HepG2 (cell line): ENCODE data around the gene PAPSS1. TPM values are rescaled to one million over a fixed set of nuclear protein-coding genes. Genes with fewer than 3 reads are reported as not detected.
"Not testable (repeated sequence)": the region's sequence is repeated elsewhere in the genome, so short reads cannot be mapped to it uniquely, and the experiment has no call there.

Experiments used
- ATAC-seq: fragments of 200-7000 bp; cut with Tn5 transposase; 3 replicates; pipeline ENCODE4 v1.9.1; 2020; ENCODE audit warnings: mild to moderate bottlenecking, moderate library complexity
- BruUV-seq: library from RNA; stranded (reverse); fragments of 400-500 nt; replicated peaks from 2 replicates; lab custom pipeline; 2021; lab: Mats Ljungman, UMichigan
- CTCF ChIA-PET: fragments of 300-600 bp; formaldehyde crosslinking; extraction: SDS; loops from one replicate; lab custom pipeline; 2021; ENCODE audit warnings: low total read pairs, inconsistent platforms, low intra/inter-chr PET ratio; lab: Yijun Ruan, JAX
- POLR2A ChIA-PET: fragments of 350-600 bp; sonication (Branson Sonifier 250); formaldehyde crosslinking; loops from one replicate; lab custom pipeline; 2020; ENCODE audit warnings: antibody characterized with exemption, inconsistent platforms; lab: Yijun Ruan, JAX
- DNase-seq: peaks from one replicate; pipeline ENCODE4 v3.0.0-alpha.2; 2015; ENCODE audit warnings: low spot score
- FAIRE-seq: peaks from 3 replicates; lab custom pipeline; 2011; peaks lifted over from hg19 to GRCh38; lab: Jason Lieb, UNC
- H2AFZ ChIP-seq: one replicate; pipeline ENCODE4 v1.6.1; 2011; ENCODE audit warnings: low read length, inconsistent platforms
- H3K27ac ChIP-seq: fragments of 300-600 bp; 3 replicates; pipeline ENCODE4 v1.8.0; 2011; ENCODE audit warnings: mixed run types, mild to moderate bottlenecking, mixed read lengths, low read length, inconsistent platforms; ENCODE audit not compliant: insufficient read depth; ENCODE audit errors: extremely low read length
- H3K27me3 ChIP-seq, 2 experiments: fragments of 200-600 bp in 1 of 2; 2 replicates in 1 of 2; 3 replicates in 1 of 2; pipeline versions ENCODE4 v1.6.0 to v1.8.0; 2011; ENCODE audit warnings: low read length in 2 of 2, mild to moderate bottlenecking in 2 of 2, moderate library complexity in 2 of 2, inconsistent platforms in 1 of 2; ENCODE audit not compliant: insufficient read depth in 2 of 2, control insufficient read depth in 1 of 2
- H3K36me3 ChIP-seq, 2 experiments: fragments of 200-600 bp in 1 of 2; replicated peaks in 1 of 2; 2 replicates in 1 of 2; 3 replicates in 1 of 2; pipeline versions ENCODE4 v1.5.1 to v1.8.0; 2011; ENCODE audit warnings: low read length in 2 of 2, inconsistent platforms in 1 of 2; ENCODE audit not compliant: insufficient read depth in 2 of 2, control insufficient read depth in 1 of 2
- H3K4me1 ChIP-seq: 2 replicates; pipeline ENCODE4 v1.5.1; 2012; ENCODE audit warnings: low read length, inconsistent platforms; ENCODE audit not compliant: insufficient read depth
- H3K4me2 ChIP-seq: 2 replicates; pipeline ENCODE4 v1.6.0; 2011; ENCODE audit warnings: low read depth, low read length, inconsistent platforms
- H3K4me3 ChIP-seq, 3 experiments: fragments of 200-600 bp in 1 of 3; sonication (generic), shearing (Covaris generic) in 1 of 3; replicated peaks in 1 of 3; 2 replicates each; pipeline ENCODE4 v1.5.1; 2011 to 2016; ENCODE audit warnings: low read length in 3 of 3, inconsistent platforms in 2 of 3, low read depth in 2 of 3, mild to moderate bottlenecking in 2 of 3, control low read depth in 1 of 3, mixed read lengths in 1 of 3; ENCODE audit not compliant: insufficient read depth in 1 of 3
- H3K79me2 ChIP-seq: one replicate; pipeline ENCODE4 v1.6.1; 2011; ENCODE audit warnings: low read length, inconsistent platforms; ENCODE audit not compliant: insufficient read depth
- H3K9ac ChIP-seq: 2 replicates; pipeline ENCODE4 v1.6.0; 2011; ENCODE audit warnings: mild to moderate bottlenecking, low read depth, low read length, inconsistent platforms; ENCODE audit not compliant: insufficient read depth
- H3K9me3 ChIP-seq: 2 replicates; pipeline ENCODE4 v1.5.1; 2012; ENCODE audit warnings: mild to moderate bottlenecking, low read length
- H4K20me1 ChIP-seq: 2 replicates; pipeline ENCODE4 v1.6.0; 2011; ENCODE audit warnings: inconsistent platforms, mild to moderate bottlenecking, low read length, moderate library complexity; ENCODE audit not compliant: insufficient read depth
- FLYWCH1 ChIP-seq: sonication (generic); formaldehyde crosslinking; IDR thresholded peaks from 2 replicates; pipeline ENCODE4 v1.8.1; 2023; ENCODE audit warnings: mild to moderate bottlenecking, missing genetic modification reagents
- MAFK ChIP-seq, 2 experiments: IDR thresholded peaks in 1 of 2; conservative IDR thresholded peaks in 1 of 2; 2 replicates each; pipeline ENCODE4 v1.6.1; 2011; ENCODE audit warnings: improper control_type of control experiment in 2 of 2, low read length in 2 of 2
- ZMYM2 ChIP-seq: sonication (generic); formaldehyde crosslinking; IDR thresholded peaks from 2 replicates; pipeline ENCODE4 v1.8.0; 2022; ENCODE audit warnings: mild to moderate bottlenecking, missing genetic modification reagents
- WGBS: methylation state at CpG from one replicate; pipeline ENCODE4 v1.1.6; 2017; ENCODE audit warnings: low lambda C conversion rate; 5-methylcytosine and 5-hydroxymethylcytosine counted together
- in situ Hi-C: cut with HindIII; loops from 2 replicates; pipeline ENCODE4 v1.10.0; 2017; ENCODE audit warnings: low pct_unique_long_range_greater_than_20kb; ENCODE audit not compliant: extremely low pct_ligation_motif_present
- intact Hi-C: fragments of 100-400 bp; cut with micrococcal nuclease; formaldehyde crosslinking; loops from one replicate; pipeline ENCODE4 v1.10.0; 2022; ENCODE audit not compliant: unreplicated experiment
- polyA plus RNA-seq, 8 experiments: library from polyadenylated mRNA; depleted of rRNA in 3 of 8; stranded (reverse) in 7 of 8; unstranded in 1 of 8; fragments of >200 nt; fragmentation: Illumina TruSeq in 4 of 8; extraction: Trizol in 4 of 8; gene quantifications; 2 replicates each; pipeline versions ENCODE4 v1.2.1 to v1.2.3, GENCODE V29; 2011 to 2016; ENCODE audit warnings: low read depth in 4 of 8, missing spikeins in 1 of 8, mixed read lengths in 1 of 8; ENCODE audit not compliant: insufficient read depth in 1 of 8
- total RNA-seq, 5 experiments: library from RNA; depleted of rRNA; stranded (reverse); fragments of >200 nt; fragmentation: Illumina TruSeq; extraction: Trizol; gene quantifications; 2 replicates each; pipeline ENCODE4 v1.2.3, GENCODE V29; 2016; ENCODE audit warnings: low read depth in 1 of 5
- TF ChIP-seq, protein P1 (sequence below): sonication (generic); formaldehyde crosslinking; IDR thresholded peaks from 2 replicates; pipeline ENCODE4 v1.4.0; 2020; ENCODE audit warnings: missing genetic modification reagents

Gene PAPSS1
- total and polyA plus RNA-seq, 2 of the 13 experiments (the other 11 are each of a cell fraction or from before 2014, with no cell fraction given): 105 to 126 TPM

DNA sequence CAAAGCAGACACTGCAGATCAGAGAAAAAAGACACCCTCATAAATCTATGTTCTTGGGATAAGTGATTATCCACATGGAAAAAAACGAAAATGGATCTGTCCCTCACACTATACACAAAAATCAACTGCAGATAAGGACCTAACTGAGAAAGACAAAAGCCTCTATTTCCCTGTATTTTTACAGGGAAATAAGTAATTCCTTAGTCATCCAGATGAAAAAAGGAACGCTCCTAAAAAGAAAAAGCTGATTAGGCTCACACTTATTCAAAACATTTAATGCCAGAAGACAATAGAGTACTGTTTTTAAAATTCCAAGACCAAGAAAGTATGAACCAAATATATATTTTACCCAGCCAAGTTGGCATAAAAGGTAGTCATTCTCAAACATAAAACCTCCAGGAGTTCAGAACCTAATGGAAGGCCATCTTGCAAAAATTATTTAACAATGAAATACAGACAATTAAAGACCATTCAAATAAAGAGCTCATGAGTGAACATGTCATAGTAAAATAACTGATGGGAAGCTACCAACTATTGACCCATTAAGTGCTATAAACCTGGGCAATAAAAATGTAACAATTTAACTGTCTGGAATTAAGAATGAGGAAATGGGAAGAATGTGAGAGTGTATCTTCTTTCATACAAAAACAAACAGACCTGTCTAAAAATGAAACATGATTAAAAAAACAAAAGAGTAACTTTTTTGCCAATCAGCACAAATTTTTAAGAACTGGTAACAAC, 20.4 kb downstream of the PAPSS1 start:
- H3K36me3 ChIP-seq: peaks cover 10 to 42% of the 10 kb centered on the region in 2 experiments
- no peak overlapping the region for H3K27ac ChIP-seq
- DNase-seq (no peak), FAIRE-seq (no peak), ATAC-seq (no peak)
- ChIA-PET CTCF (no interaction called here), POLR2A (interaction anchor here (0.5 kb wide), 1 partner anchor 14 kb away, joined by 3 read pairs; no protein-coding TSS in a partner anchor)
- intact Hi-C loops: no loop called here
- no peak overlapping the region for H3K9ac ChIP-seq
- H3K27me3 ChIP-seq: no peaks in the 10 kb centered on the region
- in situ Hi-C loops: no loop called here
- no peak overlapping the region for H3K4me2 ChIP-seq
- no peak overlapping the region for H3K4me3 ChIP-seq
- no TSS peak for BruUV-seq
- H2AFZ ChIP-seq: no peak overlapping the region
- no peaks in the 10 kb centered on the region for H3K4me1 ChIP-seq
- peaks cover 41% of the 10 kb centered on the region for H3K79me2 ChIP-seq
- H3K9me3 ChIP-seq: peaks cover 6% of the 10 kb centered on the region; the same call in 1 of the 2 replicates
- peaks cover 3% of the 10 kb centered on the region; the same call in 1 of the 2 replicates for H4K20me1 ChIP-seq
- WGBS: 84% methylated on average over 2 of the region's 2 CpGs
- TF ChIP-seq ZMYM2 (CRISPR knock-in tag) (no peak), MAFK (conservative IDR thresholded peaks at IDR 0.05 in 1 of 2, IDR thresholded peaks at IDR 0.05 in 1 of 2; ENCODE audit: low read length in 2 of 2) (peak; percentile 10 to 34; a peak in 2 of 4 replicates), FLYWCH1 (no peak)
- TF ChIP-seq, protein P1, sequence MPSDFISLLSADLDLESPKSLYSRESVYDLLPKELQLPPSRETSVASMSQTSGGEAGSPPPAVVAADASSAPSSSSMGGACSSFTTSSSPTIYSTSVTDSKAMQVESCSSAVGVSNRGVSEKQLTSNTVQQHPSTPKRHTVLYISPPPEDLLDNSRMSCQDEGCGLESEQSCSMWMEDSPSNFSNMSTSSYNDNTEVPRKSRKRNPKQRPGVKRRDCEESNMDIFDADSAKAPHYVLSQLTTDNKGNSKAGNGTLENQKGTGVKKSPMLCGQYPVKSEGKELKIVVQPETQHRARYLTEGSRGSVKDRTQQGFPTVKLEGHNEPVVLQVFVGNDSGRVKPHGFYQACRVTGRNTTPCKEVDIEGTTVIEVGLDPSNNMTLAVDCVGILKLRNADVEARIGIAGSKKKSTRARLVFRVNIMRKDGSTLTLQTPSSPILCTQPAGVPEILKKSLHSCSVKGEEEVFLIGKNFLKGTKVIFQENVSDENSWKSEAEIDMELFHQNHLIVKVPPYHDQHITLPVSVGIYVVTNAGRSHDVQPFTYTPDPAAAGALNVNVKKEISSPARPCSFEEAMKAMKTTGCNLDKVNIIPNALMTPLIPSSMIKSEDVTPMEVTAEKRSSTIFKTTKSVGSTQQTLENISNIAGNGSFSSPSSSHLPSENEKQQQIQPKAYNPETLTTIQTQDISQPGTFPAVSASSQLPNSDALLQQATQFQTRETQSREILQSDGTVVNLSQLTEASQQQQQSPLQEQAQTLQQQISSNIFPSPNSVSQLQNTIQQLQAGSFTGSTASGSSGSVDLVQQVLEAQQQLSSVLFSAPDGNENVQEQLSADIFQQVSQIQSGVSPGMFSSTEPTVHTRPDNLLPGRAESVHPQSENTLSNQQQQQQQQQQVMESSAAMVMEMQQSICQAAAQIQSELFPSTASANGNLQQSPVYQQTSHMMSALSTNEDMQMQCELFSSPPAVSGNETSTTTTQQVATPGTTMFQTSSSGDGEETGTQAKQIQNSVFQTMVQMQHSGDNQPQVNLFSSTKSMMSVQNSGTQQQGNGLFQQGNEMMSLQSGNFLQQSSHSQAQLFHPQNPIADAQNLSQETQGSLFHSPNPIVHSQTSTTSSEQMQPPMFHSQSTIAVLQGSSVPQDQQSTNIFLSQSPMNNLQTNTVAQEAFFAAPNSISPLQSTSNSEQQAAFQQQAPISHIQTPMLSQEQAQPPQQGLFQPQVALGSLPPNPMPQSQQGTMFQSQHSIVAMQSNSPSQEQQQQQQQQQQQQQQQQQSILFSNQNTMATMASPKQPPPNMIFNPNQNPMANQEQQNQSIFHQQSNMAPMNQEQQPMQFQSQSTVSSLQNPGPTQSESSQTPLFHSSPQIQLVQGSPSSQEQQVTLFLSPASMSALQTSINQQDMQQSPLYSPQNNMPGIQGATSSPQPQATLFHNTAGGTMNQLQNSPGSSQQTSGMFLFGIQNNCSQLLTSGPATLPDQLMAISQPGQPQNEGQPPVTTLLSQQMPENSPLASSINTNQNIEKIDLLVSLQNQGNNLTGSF: no peak
- TF ChIP-seq, all 625 proteins: peak for 1

DNA sequence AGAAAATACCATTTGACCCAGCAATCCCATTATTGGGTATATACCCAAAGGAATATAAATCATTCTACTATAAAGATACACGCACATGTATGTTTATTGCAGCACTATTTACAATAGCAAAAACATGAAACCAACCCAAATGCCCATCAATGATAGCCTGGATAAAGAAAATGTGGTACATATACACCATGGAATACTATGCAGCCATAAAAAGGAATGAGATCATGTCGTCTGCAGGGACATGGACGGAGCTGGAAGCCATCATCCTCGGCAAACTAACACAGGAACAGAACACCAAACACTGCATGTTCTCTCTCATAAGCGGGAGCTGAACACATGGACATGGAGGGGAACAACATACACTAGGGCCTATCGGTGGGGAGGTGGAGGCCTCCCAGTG, 23.8 kb downstream of the PAPSS1 start:
- WGBS: 95% methylated on average over 6 of the region's 6 CpGs
- H3K4me2 ChIP-seq, H3K27me3 ChIP-seq, FAIRE-seq, H3K9me3 ChIP-seq, POLR2A ChIA-PET, H4K20me1 ChIP-seq, BruUV-seq, H2AFZ ChIP-seq, ATAC-seq, in situ Hi-C loops, CTCF ChIA-PET, H3K27ac ChIP-seq, DNase-seq, H3K9ac ChIP-seq, H3K4me1 ChIP-seq, intact Hi-C loops, H3K4me3 ChIP-seq: not testable (repeated sequence)
- Histone ChIP-seq H3K79me2 (peaks cover 23% of the 10 kb centered on the region), H3K36me3 (peaks cover 15 to 67% of the 10 kb centered on the region in 2 experiments)
